Globus pallidus (tissue), 1 donor: Measurements from ENCODE around the gene LUZP2.

Source experiments
- DNase-seq: peaks from one replicate; pipeline ENCODE4 v3.0.0-alpha.2; 2015; ENCODE audit warnings: low spot score

LUZP2 gene

GRCh38 chr11:24567380-24567779 is 70.5 kb downstream of the LUZP2 start:
- no peak for DNase-seq

DNA sequence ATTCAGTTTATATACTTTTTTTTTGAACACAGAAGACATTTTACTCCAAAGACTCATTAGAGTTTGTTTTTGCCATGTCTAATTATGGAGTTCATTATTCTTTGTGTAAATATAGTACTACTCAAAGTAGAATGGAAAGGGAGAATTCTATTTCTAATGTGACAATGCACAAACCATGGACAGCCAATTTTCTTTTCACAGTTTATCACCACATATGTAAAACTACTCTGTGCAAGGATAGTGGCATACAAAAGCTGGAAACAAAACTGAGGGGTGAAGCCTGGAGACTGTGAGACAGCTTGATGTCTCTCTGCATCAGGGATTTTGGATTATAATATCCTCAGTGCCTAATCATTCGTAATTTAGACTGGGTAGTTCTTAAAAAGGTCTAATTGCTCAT is 75.5 kb downstream of the LUZP2 start:
- DNase-seq = no peak

DNA sequence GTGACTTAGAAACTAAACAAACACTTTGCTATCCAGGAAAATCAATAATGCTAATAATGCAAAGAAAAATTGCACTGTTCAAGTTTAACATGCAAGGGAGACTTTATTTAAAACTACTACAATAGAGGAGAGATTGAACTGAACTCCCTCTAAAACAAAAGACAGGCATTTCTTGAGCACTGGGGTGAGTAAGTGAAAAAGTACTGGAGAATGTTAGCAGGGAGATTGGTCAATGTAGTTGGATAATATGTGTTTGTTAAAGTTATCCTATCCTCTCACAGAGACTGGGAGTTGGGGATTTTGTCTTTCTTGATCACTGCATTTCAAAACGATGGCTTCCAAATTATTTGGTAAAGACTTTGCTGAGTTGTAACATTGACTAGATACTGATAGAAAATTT is 77.6 kb downstream of the LUZP2 start:
- DNase-seq = no peak

- no peak for DNase-seq
These were observed 78.5 kb downstream of the LUZP2 start for GRCh38 chr11:24575392-24575791.

DNA sequence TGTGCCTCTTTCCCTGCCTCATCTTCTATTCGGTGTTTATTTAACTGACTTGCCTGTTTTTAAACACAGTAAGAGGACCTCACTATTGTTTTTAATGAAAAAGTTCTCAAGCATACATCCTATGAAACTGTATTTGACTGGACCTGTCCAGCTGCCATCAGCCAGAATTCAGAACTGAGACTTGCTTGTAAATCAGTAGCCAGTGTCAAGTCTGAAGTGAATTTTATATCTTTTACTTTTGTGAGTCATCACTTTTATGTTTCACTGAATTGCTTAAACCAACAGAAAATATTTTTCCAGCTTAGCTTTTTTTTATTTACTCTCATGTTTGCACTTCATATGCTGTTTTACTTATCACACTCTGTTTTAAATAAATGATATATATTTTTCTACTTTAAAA is 88.3 kb downstream of the LUZP2 start:
- DNase-seq = no peak

DNA sequence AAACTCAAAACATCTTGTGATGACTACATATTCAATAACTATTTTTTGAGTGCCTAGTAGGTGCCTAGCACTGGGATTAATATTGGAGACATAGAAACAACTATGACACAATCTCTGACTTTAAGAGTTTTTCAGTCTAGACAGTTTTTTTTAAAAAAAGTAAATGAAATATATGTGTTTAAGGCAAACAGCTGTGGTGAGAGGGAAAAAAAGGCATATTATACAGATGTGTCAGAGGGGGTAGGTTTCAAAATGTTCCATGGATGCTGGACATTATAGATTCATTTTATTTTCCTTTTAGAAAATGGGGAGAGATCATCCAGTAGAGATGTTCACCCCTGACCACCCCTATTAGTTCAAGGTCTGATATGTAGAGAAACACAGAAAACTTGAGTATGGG is 90.8 kb downstream of the LUZP2 start:
- DNase-seq = no peak

DNA sequence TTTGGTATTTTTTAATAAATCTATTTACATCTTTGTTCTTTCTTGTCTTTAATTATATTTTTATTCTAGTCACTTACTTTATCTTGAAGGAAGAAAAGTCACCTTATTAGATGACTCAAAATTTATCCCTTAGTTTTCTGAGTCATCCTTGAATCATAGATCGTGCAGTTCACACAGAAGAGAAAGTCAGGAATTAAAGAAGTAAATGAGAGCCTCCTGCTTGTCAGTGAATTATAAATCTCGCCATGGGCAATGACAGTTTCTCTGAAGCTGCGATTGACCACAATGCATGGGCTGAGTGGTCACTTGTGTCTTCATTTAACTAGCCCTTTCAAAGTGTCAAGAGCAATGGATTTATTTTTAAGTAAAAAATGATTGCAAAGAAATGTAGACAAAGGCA is 91.2 kb downstream of the LUZP2 start:
- no peak for DNase-seq

DNA sequence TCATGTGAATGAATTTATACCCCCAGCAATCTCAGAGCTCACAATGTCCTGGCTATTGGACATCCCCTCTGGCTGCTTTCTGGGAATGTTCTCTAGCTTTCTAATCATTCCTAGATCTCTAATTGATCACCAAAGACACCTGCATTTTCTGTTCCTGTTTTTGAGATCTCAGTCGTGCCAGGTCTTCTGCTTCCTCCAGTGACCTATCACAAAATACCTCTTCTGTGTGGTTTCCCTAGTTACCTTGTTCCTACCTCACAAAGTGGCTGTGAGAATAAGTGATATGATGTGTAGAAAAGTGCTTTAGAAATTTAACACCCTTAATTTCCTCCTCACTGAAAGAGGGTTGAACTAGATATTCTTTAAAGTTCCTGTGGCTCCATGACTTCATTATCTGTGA is 92.2 kb downstream of the LUZP2 start:
- no peak for DNase-seq

GRCh38 chr11:24591283-24591682 is 94.4 kb downstream of the LUZP2 start:
- no peak for DNase-seq

DNA sequence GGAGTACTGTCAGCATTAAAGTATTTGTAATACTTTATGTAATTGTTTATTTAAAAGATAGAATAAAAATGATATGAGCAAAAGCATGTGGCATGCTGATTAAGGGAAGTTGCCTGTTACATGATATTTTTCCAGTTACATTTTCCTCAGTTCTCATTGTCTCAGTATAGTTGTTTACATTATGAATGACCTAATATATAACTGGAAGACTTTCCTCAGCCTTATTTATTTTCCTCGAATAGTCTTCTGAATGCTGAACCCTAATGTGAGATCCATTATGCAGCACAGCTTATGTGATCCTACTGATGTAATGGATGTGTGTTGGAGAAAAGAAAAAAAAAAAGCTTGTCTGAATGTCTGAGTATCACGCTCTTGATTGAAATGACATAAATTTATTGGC is 95.5 kb downstream of the LUZP2 start:
- DNase-seq = no peak

DNA sequence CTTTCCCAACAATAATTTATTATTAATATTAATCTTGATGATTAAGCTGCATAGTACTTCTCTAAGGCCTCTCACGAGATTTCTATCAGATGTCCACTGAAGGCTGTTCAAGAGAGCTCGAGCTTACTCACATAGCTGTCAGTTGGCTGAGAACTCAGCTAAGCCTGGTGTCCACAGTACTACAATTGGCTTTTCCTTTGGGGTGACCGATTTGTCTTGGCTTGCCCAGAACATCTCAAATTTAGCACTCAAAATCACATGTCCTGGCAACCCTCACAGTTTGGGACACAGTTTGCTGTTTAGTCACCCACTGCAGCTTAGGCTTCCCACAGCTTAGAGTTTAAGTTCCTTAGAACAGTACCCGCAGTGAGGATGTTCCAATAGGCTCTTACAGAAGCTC is 96.5 kb downstream of the LUZP2 start:
- DNase-seq = no peak

GRCh38 chr11:24594401-24594800 is 97.5 kb downstream of the LUZP2 start:
- no peak for DNase-seq

DNA sequence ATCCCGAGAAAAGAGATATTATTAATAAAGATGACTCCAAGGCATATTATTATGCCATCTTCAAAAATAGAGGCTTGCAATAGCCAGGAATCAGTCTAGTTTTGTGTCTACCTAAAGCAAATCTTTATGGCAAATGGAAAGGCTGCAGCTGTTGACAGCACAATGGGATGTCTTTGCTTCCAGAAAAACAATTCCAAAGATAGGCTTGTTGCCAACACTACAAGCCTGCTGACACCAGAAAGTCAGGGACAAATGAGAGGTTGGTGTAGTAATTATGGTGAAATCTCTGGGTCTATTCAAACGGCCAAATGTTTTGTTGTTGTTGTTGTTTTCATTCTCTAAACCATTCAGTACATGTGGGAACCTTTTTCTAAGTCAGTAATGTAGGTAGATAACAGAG is 101.8 kb downstream of the LUZP2 start:
- no peak for DNase-seq

DNA sequence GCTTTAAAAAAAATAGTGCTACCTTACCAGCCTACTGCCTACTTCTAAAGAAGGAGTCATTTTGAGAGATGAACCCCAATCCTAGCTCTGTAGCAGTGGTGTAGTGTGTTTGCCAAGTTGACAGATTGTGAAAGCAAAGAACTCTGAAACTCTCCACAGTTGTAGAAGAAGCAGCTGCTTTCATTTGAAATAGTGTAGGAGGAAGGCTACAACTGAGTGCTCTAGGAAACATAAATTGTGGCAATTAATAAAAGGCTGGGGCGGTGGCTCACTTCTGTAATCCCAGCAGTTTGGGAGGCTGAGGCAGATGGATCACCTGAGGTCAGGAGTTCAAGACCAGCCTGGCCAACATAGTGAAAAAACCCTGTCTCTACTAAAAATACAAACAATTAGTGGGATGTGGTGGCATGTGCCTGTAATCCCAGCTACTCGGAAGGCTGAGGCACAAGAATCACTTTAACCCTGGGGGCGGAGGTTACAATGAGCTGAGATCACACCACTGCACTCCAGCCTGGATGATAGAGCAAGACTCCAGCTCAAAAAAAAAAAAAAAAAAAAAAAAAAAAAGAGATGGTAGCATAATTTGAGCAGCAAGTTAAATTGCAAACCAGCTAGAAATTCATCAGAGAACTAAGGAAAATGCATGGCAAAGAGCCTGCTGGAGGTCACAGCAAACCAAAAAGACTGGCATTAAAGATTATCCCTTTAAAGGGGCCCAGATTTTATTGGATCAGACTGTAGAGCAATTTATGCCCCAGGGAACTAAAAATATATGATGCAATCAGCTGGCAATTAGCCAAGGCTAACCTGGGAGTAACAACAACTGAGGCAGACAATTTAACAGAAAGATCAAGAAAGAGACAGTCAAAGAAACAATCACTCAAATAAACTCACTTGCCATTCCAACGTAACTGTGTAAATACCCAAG is 112.6 kb downstream of the LUZP2 start:
- no peak for DNase-seq

GRCh38 chr11:24615451-24616160 is 118.8 kb downstream of the LUZP2 start:
- DNase-seq = no peak

DNA sequence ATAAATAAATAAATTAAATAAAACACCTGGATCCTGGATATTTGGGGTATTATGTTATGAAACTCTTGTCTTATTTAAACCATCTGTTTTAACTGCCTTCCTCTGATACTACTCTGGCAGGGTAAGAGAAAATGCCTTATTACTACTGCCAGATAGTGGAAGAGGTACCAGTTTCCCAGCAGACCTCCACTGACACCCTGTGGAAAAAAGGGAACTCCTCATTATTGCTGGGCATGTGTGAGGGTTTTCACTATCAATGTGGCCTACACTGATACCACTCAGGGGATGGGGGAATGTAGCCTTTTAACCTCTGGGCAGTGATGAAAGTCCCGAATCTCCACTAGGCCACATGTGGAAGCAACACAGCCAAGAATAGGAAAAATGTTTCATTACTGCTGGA is 121.0 kb downstream of the LUZP2 start:
- DNase-seq = no peak

- no peak for DNase-seq
These were observed 123.0 kb downstream of the LUZP2 start for GRCh38 chr11:24619900-24620299.

- DNase-seq = no peak
These were observed 125.4 kb downstream of the LUZP2 start for GRCh38 chr11:24622262-24622661.

GRCh38 chr11:24623121-24623520 is 126.3 kb downstream of the LUZP2 start:
- DNase-seq = no peak

GRCh38 chr11:24624432-24624831 is 127.6 kb downstream of the LUZP2 start:
- no peak for DNase-seq

- DNase-seq = no peak
These were observed 129.1 kb downstream of the LUZP2 start for GRCh38 chr11:24625975-24626374.

- DNase-seq = no peak
These were observed 131.4 kb downstream of the LUZP2 start for GRCh38 chr11:24628224-24628776.

DNA sequence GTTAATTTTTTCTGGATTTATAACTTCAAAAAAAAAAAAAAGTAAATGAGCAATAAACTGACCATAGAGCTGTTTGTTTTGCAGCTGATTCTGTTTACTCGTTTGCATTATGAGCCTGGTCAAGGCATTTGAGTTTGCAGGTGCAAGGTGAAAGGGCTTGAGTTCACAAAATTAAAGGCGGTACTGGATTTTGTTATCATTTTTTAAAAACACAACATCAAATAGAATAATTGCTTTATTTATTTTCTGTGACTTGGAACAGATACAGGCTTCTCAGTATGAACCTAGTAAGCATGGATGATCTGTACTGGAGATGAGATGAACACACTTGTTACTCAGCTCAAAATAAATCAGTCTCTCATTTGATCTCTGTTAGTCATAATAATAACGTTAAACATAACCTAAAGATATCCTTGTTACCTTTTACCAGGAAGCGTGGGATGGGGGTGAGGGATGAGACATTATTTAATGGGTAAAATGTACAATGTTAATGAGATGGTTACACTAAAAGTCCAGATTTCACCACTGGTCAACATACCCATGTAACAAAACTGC is 137.8 kb downstream of the LUZP2 start:
- DNase-seq = no peak
